ENCODE measurements around the gene LTB4R.
A peak's percentile ranks its signal among the peaks of the same experiment; 100 is the strongest.

The LTB4R gene

DNA sequence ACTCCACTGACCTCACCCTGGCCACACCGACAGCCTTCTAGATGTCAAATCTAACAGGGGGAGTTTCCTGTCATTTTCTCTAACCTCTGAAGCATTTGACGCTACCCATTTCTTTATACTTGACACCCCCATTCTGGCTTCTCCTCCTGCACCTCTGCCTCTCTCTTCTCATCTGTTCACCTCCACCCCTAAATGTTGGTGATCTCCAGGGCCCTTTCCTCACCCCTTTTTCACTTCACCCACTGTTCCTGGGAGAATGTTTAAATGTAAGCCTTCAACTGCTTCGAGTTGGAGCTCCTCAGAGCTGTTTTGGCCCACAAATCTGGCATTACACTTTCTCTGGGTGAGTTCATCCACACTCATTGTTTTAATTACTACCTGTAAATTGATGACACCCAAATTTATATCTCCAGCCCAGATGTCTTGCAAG, 39.5 kb upstream of the LTB4R start:
- Histone ChIP-seq H3K9ac (ENCODE audit: low read depth, low read length) (peak overlapping the region; percentile 77), H3K36me3 (ENCODE audit: insufficient read depth, low read length) (no peaks in the 10 kb centered on the region), H3K9me3 (ENCODE audit: control insufficient read depth, insufficient read depth, low read length) (no peaks in the 10 kb centered on the region), H3K4me1 (ENCODE audit: insufficient read depth, low read length) (peaks cover 16% of the 10 kb centered on the region)

GRCh38 chr14:24272467-24272866, 38.8 kb upstream of the LTB4R start:
- H3K9ac ChIP-seq (ENCODE audit: low read depth, low read length): no peak overlapping the region
- no peaks in the 10 kb centered on the region for H3K9me3 ChIP-seq (ENCODE audit: control insufficient read depth, insufficient read depth, low read length)
- H3K36me3 ChIP-seq (ENCODE audit: insufficient read depth, low read length): no peaks in the 10 kb centered on the region
- peaks cover 16% of the 10 kb centered on the region for H3K4me1 ChIP-seq (ENCODE audit: insufficient read depth, low read length)

DNA sequence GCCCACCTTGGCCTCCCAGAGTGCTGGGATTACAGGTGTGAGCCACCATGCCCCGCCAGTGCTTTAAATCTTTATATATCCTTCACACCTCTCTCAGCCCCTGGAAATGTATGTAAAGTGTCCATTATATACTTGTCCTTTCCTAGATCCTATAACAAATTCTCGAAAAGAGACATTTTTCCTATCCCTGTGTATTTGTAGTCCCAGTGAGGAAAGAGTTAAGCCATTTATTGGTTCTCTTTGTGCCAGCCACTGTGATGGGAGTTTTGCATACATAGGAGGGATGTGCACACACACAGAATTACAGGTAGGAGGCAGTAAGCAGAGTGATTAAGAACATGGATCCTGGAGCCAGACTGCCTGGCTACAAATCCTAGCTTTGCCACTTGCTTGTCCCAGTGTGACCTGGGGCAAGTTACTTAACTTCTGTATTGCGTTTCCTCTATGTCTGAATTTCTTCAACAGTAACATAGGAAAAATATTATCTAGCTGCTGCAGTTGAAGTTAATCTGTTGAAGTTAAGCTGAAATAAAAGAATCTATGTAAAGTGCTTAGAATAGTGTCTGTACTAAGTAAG, 37.8 kb upstream of the LTB4R start:
- no peaks in the 10 kb centered on the region for H3K36me3 ChIP-seq (ENCODE audit: insufficient read depth, low read length)
- no peak overlapping the region for H3K9ac ChIP-seq (ENCODE audit: low read depth, low read length)
- H3K9me3 ChIP-seq (ENCODE audit: control insufficient read depth, insufficient read depth, low read length): no peaks in the 10 kb centered on the region
- H3K4me1 ChIP-seq (ENCODE audit: insufficient read depth, low read length): peaks cover 16% of the 10 kb centered on the region

DNA sequence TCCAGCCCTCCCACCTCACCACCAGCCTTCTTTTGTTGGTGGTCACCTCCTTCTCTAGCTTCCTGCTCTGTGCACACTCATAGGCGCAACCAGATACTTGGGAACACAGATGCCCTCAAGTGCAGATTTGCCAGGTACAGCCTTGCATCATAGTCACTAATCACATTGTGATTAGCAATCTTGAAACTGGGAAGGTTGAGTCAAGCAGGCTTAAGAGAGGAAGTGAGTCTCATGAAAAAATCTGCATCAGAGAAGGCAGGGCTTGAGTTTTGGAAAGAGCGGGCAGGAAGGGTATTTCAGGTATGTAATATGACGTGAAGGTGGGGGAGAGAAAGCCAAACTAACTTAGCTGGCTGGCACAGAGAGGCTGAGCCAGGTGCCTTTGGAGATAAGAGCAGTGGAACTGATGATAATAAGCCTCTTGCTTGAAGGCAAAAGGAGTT, 37.2 kb upstream of the LTB4R start:
- peaks cover 16% of the 10 kb centered on the region for H3K4me1 ChIP-seq (ENCODE audit: insufficient read depth, low read length)

GRCh38 chr14:24277071-24277470, 34.2 kb upstream of the LTB4R start:
- Histone ChIP-seq H3K36me3 (ENCODE audit: insufficient read depth, low read length) (no peaks in the 10 kb centered on the region), H3K9ac (ENCODE audit: low read depth, low read length) (no peak overlapping the region), H3K9me3 (ENCODE audit: control insufficient read depth, insufficient read depth, low read length) (no peaks in the 10 kb centered on the region), H3K4me1 (ENCODE audit: insufficient read depth, low read length) (peaks cover 13% of the 10 kb centered on the region)

More for the DNA sequence above, 37.2 kb upstream of the LTB4R start:
- no peaks in the 10 kb centered on the region for H3K36me3 ChIP-seq (ENCODE audit: insufficient read depth, low read length)
- H3K9me3 ChIP-seq (ENCODE audit: control insufficient read depth, insufficient read depth, low read length): no peaks in the 10 kb centered on the region
- 0 out of 2 replicates have a peak overlapping the region, but pooled peaks have one; percentile 4 for H3K9ac ChIP-seq (ENCODE audit: low read depth, low read length)

- Histone ChIP-seq H3K9ac (ENCODE audit: low read depth, low read length) (no peak overlapping the region), H3K4me1 (ENCODE audit: insufficient read depth, low read length) (peaks cover 11% of the 10 kb centered on the region), H3K36me3 (ENCODE audit: insufficient read depth, low read length) (no peaks in the 10 kb centered on the region), H3K9me3 (ENCODE audit: control insufficient read depth, insufficient read depth, low read length) (no peaks in the 10 kb centered on the region)
These were observed 33.5 kb upstream of the LTB4R start for GRCh38 chr14:24277606-24278321.

DNA sequence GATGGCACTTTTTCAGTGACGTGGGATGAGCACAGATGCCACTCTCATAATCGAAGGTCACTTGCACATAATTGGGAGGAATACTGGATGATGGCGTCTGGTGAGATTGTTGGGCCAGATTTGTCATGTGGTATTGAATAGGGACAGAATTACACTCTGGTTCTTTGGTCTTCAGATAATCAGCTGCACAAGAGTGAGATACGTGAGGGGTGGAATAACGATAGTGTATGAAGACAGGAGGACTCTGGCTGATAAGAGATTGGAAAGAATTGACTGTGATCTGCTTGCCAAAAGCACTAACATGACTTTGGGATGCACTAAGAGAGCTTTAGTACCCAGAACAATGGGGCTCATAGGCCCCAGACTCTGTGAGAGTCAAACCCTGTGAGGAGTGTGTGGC, 32.9 kb upstream of the LTB4R start:
- Histone ChIP-seq H3K4me1 (ENCODE audit: insufficient read depth, low read length) (peaks cover 10% of the 10 kb centered on the region), H3K9me3 (ENCODE audit: control insufficient read depth, insufficient read depth, low read length) (no peaks in the 10 kb centered on the region), H3K9ac (ENCODE audit: low read depth, low read length) (no peak overlapping the region), H3K36me3 (ENCODE audit: insufficient read depth, low read length) (no peaks in the 10 kb centered on the region)

DNA sequence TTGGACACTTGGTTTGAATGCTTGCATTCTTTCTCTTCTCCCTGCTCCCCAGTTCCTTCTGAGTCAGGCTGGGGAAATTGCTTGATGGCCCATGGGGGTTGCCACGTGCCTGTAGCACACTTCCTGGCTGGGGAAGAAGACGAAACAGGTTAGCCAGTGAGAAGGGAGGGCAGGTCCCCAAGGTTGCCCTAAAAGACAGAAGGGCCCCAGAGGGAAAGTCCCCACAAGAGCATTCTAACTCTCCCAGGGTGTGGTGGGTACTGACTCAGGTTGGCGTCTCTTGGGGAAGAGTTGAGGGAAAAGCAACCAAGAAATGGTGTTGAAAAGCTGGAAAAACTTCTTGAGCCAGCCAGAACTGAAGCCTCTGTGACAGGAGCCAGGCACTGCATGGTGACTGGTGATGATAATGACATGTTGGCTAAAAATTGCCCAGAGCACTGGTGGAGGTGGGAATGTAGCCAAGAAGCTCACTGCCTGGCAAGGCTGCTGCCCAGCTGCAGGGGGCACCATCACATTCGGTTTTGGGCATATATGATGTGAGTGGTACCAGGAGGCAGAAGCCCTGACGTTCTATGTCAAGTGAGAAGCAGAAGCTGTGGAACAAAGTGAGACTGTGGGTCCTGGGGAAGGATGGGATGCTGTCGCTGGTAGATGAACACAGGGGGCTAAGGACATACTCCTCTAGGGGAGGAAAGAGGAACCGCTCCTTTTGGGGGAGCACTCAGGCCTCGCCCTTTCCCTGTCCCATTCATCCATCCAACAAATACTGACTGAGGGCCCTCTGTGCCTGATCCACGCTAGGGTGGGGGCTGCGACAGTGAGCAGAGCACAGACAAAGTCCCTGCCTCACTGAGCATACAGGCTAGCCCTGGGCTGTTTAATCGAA, 31.8 kb upstream of the LTB4R start:
- no peaks in the 10 kb centered on the region for H3K36me3 ChIP-seq (ENCODE audit: insufficient read depth, low read length)

GRCh38 chr14:24280797-24281460, 30.4 kb upstream of the LTB4R start:
- Histone ChIP-seq H3K9me3 (ENCODE audit: control insufficient read depth, insufficient read depth, low read length) (no peaks in the 10 kb centered on the region), H3K36me3 (ENCODE audit: insufficient read depth, low read length) (no peaks in the 10 kb centered on the region), H3K9ac (ENCODE audit: low read depth, low read length) (no peak overlapping the region), H3K4me1 (ENCODE audit: insufficient read depth, low read length) (no peaks in the 10 kb centered on the region)

More for the DNA sequence above, 31.8 kb upstream of the LTB4R start:
- Histone ChIP-seq H3K9me3 (ENCODE audit: control insufficient read depth, insufficient read depth, low read length) (no peaks in the 10 kb centered on the region), H3K9ac (ENCODE audit: low read depth, low read length) (no peak overlapping the region), H3K4me1 (ENCODE audit: insufficient read depth, low read length) (no peaks in the 10 kb centered on the region)

- H3K9me3 ChIP-seq (ENCODE audit: control insufficient read depth, insufficient read depth, low read length): no peaks in the 10 kb centered on the region
- no peaks in the 10 kb centered on the region for H3K4me1 ChIP-seq (ENCODE audit: insufficient read depth, low read length)
- H3K36me3 ChIP-seq (ENCODE audit: insufficient read depth, low read length): no peaks in the 10 kb centered on the region
- H3K9ac ChIP-seq (ENCODE audit: low read depth, low read length): no peak overlapping the region
These were observed 29.7 kb upstream of the LTB4R start for GRCh38 chr14:24281636-24282035.

- Histone ChIP-seq H3K9me3 (ENCODE audit: control insufficient read depth, insufficient read depth, low read length) (no peaks in the 10 kb centered on the region), H3K36me3 (ENCODE audit: insufficient read depth, low read length) (no peaks in the 10 kb centered on the region), H3K9ac (ENCODE audit: low read depth, low read length) (no peak overlapping the region), H3K4me1 (ENCODE audit: insufficient read depth, low read length) (no peaks in the 10 kb centered on the region)
These were observed 28.6 kb upstream of the LTB4R start for GRCh38 chr14:24282736-24283135.

DNA sequence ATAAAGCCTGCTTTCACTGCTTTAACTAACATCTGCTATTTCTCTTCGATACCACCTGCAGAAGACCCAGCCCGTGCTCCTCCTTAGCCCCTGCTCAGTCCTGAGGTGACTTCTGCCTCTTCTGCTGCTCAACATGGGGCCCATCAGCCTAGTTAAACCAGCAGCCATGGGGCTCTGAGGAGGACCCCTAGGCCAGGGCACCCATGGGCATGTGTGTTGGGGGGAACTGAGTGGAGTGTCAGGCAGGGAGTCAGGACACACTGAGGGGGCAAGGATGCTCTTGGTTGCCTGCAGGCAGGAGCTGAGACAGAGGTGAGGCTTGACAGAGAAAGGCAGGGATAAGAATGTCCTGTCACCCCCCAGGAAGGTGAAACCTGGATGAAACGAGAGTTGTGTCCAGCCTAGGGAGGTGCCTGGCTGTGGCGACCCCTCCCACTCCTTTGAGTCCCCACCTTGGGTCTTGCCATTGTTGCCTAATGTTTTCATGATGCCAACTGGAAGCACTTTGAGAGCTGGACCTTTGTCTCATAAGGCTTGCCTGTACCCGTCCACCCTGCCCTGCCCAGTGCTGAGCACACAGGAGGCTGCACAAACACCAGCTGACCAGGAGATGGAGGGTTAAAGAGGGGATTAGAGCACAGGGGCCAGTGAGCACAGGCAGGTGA, 27.4 kb upstream of the LTB4R start:
- Histone ChIP-seq H3K9me3 (ENCODE audit: control insufficient read depth, insufficient read depth, low read length) (no peaks in the 10 kb centered on the region), H3K4me1 (ENCODE audit: insufficient read depth, low read length) (no peaks in the 10 kb centered on the region), H3K36me3 (ENCODE audit: insufficient read depth, low read length) (no peaks in the 10 kb centered on the region), H3K9ac (ENCODE audit: low read depth, low read length) (no peak overlapping the region)

- Histone ChIP-seq H3K9ac (ENCODE audit: low read depth, low read length) (no peak overlapping the region), H3K4me1 (ENCODE audit: insufficient read depth, low read length) (no peaks in the 10 kb centered on the region), H3K9me3 (ENCODE audit: control insufficient read depth, insufficient read depth, low read length) (no peaks in the 10 kb centered on the region), H3K36me3 (ENCODE audit: insufficient read depth, low read length) (peaks cover 2% of the 10 kb centered on the region; the same call in 1 of the 2 replicates)
These were observed 26.7 kb upstream of the LTB4R start for GRCh38 chr14:24284501-24285035.

All from ES-I3 (cell line).